Stomach smooth muscle (tissue), 2 donors: Measurements from ENCODE around the gene ZNF263.

Experiments
- H3K27ac ChIP-seq: one replicate; pipeline ENCODE4 v1.7.0; 2013; ENCODE audit warnings: mild to moderate bottlenecking, low read length, inconsistent platforms
- H3K27me3 ChIP-seq, 2 donors: one replicate each; pipeline ENCODE4 v1.7.0; 2013; ENCODE audit warnings: low read length in 2 of 2; ENCODE audit not compliant: insufficient read depth in 2 of 2, control insufficient read depth in 1 of 2
- H3K36me3 ChIP-seq, 2 donors: one replicate each; pipeline ENCODE4 v1.7.0; 2013; ENCODE audit warnings: low read length in 2 of 2; ENCODE audit not compliant: control insufficient read depth in 2 of 2, insufficient read depth in 2 of 2
- H3K4me1 ChIP-seq: one replicate; pipeline ENCODE4 v1.7.0; 2013; ENCODE audit warnings: low read length; ENCODE audit not compliant: control insufficient read depth, insufficient read depth
- H3K4me3 ChIP-seq, 2 donors: one replicate each; pipeline ENCODE4 v1.7.0; 2013; ENCODE audit warnings: low read length in 2 of 2
- H3K9ac ChIP-seq, 2 donors: one replicate each; pipeline ENCODE4 v1.7.0; 2013; ENCODE audit warnings: low read length in 2 of 2, mild to moderate bottlenecking in 1 of 2
- H3K9me3 ChIP-seq, 2 donors: one replicate each; pipeline ENCODE4 v1.7.0; 2013; ENCODE audit warnings: low read length in 2 of 2; ENCODE audit not compliant: control insufficient read depth in 2 of 2
- donor health status: healthy.
- donor health status: Pancreatic carcinoma.

Gene ZNF263

GRCh38 chr16:3289998-3290673 lies 6.8 kb downstream of the ZNF263 start:
- peaks cover 57 to 68% of the 10 kb centered on the region in 2 donors for H3K36me3 ChIP-seq
- peak overlapping the region in 1 of 2 donors; percentile 29 for H3K4me3 ChIP-seq
- H3K4me1 ChIP-seq = peaks cover 3% of the 10 kb centered on the region
- H3K27ac ChIP-seq = no peak overlapping the region
- H3K9me3 ChIP-seq = peaks cover 26 to 72% of the 10 kb centered on the region in 2 donors
- H3K9ac ChIP-seq = no peak overlapping the region
- no peaks in the 10 kb centered on the region for H3K27me3 ChIP-seq

DNA sequence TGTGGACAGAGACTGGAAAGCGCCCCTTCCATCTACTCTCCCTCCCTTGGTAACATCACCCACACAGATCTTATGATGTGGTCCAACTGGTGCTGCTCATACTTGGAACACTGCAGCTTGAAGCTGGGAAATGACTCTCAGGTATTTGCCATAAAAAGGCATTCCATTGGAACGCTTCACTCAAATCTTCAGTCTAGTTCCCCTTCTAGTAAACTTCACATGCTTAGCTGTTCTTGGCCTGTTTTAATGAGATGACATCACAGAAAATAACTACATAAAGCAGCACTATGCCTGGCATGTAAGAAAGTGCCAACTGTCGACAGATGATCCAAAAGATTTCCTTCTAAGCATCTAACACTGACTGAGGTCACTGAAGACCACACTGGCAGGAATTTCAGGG lies 9.3 kb downstream of the ZNF263 start:
- peak overlapping the region in 1 of 2 donors; percentile 0 for H3K4me3 ChIP-seq
- peaks cover 26 to 70% of the 10 kb centered on the region in 2 donors for H3K9me3 ChIP-seq
- H3K27me3 ChIP-seq = no peaks in the 10 kb centered on the region
- H3K27ac ChIP-seq = no peak overlapping the region
- peaks cover 2% of the 10 kb centered on the region for H3K4me1 ChIP-seq
- peaks cover 45 to 51% of the 10 kb centered on the region in 2 donors for H3K36me3 ChIP-seq
- no peak overlapping the region for H3K9ac ChIP-seq

GRCh38 chr16:3295209-3295608 lies 11.9 kb downstream of the ZNF263 start:
- peaks cover 26 to 38% of the 10 kb centered on the region in 2 donors for H3K36me3 ChIP-seq
- no peak overlapping the region for H3K4me3 ChIP-seq
- H3K4me1 ChIP-seq = peaks cover 2% of the 10 kb centered on the region
- H3K27ac ChIP-seq = no peak overlapping the region
- no peaks in the 10 kb centered on the region for H3K27me3 ChIP-seq
- H3K9ac ChIP-seq = no peak overlapping the region
- H3K9me3 ChIP-seq = peaks cover 18 to 55% of the 10 kb centered on the region in 2 donors

DNA sequence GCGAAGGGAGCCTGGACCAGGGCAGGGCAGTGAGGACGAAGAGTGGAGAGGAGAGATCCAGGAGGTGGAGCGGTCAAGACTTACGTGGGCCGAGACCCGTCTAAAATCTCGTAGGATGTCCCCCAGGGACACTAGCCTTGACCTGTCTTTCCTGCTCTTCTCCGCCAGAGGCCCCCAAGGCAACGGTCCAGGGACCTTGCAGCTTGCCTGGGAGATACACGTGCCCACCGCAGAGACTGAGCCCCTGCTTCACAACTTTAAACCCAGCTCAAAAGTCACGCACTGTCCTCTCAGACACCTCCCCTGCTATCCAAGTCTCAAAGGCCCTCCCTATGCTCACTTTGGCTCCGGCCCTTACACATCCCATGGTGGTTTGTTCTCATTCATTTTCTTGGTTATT lies 12.5 kb downstream of the ZNF263 start:
- peaks cover 2% of the 10 kb centered on the region for H3K4me1 ChIP-seq
- no peak overlapping the region for H3K27ac ChIP-seq
- H3K36me3 ChIP-seq = peaks cover 20 to 36% of the 10 kb centered on the region in 2 donors
- no peaks in the 10 kb centered on the region for H3K27me3 ChIP-seq
- H3K9me3 ChIP-seq = peaks cover 15 to 51% of the 10 kb centered on the region in 2 donors
- H3K4me3 ChIP-seq = no peak overlapping the region
- H3K9ac ChIP-seq = no peak overlapping the region

- peaks cover 6% of the 10 kb centered on the region for H3K4me1 ChIP-seq
- H3K9ac ChIP-seq = peak overlapping the region; percentile 85 to 90
- H3K36me3 ChIP-seq = peaks cover 13 to 30% of the 10 kb centered on the region in 2 donors
- peak overlapping the region; percentile 88 to 93 for H3K4me3 ChIP-seq
- no peaks in the 10 kb centered on the region for H3K27me3 ChIP-seq
- peaks cover 12 to 30% of the 10 kb centered on the region in 2 donors for H3K9me3 ChIP-seq
- no peak overlapping the region for H3K27ac ChIP-seq
Observed at GRCh38 chr16:3304370-3304769, 21.1 kb downstream of the ZNF263 start.

DNA sequence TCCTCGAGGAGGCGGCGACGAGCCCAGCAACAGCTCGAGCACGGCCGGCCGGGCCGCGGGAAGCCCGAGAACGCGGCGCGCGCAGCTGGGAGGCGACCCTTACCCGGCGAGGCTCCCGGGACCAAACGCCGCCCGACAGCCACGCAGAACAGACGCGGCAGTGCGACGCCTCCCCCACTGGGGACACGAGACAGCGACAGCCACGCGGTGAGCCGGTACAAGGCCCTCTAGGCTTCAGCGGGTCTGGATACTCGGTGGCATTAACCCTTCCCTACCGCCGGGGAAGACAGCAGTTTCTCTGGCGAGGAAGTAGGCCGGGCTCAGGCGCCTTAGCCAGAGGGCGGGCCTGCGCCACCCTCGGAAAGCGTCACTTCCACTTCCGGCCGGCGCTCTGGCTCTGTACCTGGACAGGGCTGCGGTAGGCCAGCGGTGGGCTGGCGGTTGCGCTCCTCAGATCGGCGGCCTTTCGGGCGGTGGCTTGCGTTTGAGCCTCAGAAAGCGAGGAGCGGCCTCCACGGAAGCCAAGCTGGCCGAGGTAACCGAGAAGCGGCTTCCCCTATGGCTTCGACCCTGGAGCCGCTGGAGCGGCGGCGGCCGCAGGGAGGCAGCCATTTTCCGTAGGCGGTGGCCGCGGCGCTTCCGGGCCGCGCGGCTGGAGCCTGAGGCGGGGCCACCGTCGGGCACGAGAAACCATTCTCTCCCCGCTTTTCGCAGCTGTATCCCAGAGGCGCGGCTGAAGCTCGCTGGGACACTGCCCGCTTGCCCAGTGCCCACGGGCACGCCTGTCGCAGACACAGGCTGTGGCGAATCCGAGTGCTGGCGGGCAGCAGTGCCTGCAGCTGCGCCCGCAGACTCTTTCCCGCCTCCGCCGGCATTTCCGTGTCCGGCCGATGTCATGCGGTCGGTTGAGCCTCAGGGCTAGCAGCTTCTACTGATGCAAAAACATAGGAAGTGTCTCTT lies 22.1 kb downstream of the ZNF263 start, which contains the start of the genes TIGD7 and ZNF75A:
TIGD7 (minus strand) TSS at position 322 of the 960 bp plus-strand sequence. CDS start 4,816 bp downstream, outside the sequence.
ZNF75A (plus strand) TSS at position 389 of the 960 bp plus-strand sequence. CDS start 2,932 bp downstream, outside the sequence.
- H3K36me3 ChIP-seq = peaks cover 11 to 26% of the 10 kb centered on the region in 2 donors
- H3K4me3 ChIP-seq = peak within 1 kb of the TSS; percentile 88 to 93
- H3K9ac ChIP-seq = peak within 1 kb of the TSS; percentile 85 to 90
- peaks cover 12 to 27% of the 10 kb centered on the region in 2 donors for H3K9me3 ChIP-seq
- no peaks in the 10 kb centered on the region for H3K27me3 ChIP-seq
- peak within 1 kb of the TSS; percentile 88 for H3K27ac ChIP-seq
- peaks cover 6% of the 10 kb centered on the region for H3K4me1 ChIP-seq

DNA sequence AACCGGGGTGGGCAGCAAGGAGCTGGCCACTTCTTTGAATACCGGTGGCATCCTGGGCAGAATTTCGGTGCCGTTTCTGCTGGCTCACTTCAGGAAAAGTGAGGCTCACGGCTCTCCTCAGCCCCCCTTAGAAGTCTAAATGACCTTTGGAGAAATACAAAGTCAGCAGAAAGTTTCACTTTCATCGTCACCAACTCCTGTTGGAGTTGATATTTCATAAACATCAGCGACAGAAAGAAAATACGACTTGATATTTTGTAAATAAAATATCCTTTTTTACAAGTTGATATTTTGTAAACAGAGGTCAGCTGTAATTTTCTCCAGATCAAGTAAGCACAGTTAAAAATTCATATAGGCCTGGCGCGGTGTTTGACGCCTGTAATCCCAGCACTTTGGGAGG lies 22.8 kb downstream of the ZNF263 start:
- Histone ChIP-seq H3K9me3 (peaks cover 9 to 28% of the 10 kb centered on the region in 2 donors), H3K36me3 (peaks cover 12 to 25% of the 10 kb centered on the region in 2 donors), H3K4me3 (peak overlapping the region; percentile 88 to 93), H3K27me3 (no peaks in the 10 kb centered on the region), H3K9ac (peak overlapping the region; percentile 85 to 90), H3K4me1 (peaks cover 6% of the 10 kb centered on the region), H3K27ac (peak overlapping the region; percentile 88)

DNA sequence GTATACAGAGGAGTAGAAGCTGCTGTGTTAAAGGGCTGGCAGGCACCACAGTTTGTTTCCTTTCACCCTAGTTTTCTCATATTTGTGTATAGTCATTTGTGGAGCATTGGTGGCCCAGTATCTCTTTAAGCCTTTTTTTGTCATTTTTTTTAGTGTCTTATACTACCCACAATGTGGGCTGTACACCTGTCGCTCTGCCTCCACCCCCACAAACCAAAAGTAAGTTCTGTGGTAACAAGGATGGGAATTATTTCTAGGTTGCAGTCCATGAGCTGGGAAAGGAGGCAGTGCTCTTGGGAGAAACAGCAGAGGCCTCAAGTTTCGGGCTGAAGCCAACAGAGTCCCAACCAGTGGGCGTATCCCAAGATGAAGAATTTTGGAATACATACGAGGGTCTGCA lies 28.2 kb downstream of the ZNF263 start:
- Histone ChIP-seq H3K4me1 (no peaks in the 10 kb centered on the region), H3K27me3 (no peaks in the 10 kb centered on the region), H3K9me3 (peaks cover 33 to 67% of the 10 kb centered on the region in 2 donors), H3K36me3 (peaks cover 34 to 57% of the 10 kb centered on the region in 2 donors), H3K4me3 (no peak overlapping the region), H3K27ac (no peak overlapping the region), H3K9ac (no peak overlapping the region)

DNA sequence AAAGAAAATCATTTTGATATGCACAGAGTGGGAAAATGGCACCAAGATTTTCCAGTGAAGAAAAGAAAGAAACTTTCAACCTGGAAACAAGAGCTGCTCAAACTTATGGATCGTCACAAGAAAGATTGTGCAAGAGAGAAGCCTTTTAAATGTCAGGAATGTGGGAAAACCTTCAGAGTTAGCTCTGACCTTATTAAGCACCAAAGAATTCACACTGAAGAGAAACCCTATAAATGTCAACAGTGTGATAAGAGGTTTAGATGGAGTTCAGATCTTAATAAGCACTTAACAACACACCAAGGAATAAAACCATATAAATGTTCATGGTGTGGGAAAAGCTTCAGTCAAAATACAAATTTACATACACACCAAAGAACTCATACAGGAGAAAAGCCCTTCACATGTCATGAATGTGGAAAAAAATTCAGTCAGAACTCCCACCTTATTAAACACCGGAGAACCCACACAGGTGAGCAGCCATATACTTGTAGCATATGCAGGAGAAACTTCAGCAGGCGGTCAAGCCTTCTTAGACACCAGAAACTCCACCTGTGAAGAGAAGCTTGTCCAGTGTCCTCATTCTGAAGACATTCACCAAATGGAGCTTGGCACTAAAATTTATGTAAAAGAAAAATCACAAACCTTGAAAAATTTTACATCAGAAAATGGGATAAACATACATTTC lies 34.2 kb downstream of the ZNF263 start:
- H3K36me3 ChIP-seq = peaks cover 37 to 51% of the 10 kb centered on the region in 2 donors

DNA sequence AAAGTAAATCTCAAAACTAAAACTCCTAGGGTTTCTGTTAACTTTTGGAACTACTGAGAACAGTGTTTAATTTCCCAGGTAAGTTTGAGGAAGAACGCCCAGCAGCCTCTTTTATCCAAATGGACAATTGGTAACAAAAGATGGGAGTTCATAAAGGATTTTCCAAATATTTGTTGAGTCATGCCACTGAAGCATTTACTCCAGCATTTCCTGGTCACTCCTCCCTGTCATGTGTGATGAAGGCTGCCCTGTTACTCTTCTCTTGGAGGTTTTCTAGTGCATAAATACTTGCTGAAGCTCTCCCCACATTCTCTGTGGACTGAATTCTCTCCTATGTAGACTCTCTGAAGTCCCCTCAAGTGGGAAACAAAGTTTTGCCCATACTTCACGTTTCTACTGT lies 38.5 kb downstream of the ZNF263 start:
- Histone ChIP-seq H3K36me3 (peaks cover 13% of the 10 kb centered on the region in 2 donors), H3K4me3 (no peak overlapping the region), H3K9ac (no peak overlapping the region), H3K27ac (no peak overlapping the region), H3K4me1 (no peaks in the 10 kb centered on the region), H3K9me3 (peaks cover 44 to 46% of the 10 kb centered on the region in 2 donors), H3K27me3 (no peaks in the 10 kb centered on the region)

More for the DNA sequence above, 34.2 kb downstream of the ZNF263 start:
- H3K27me3 ChIP-seq = no peaks in the 10 kb centered on the region
- H3K9me3 ChIP-seq = peaks cover 63 to 78% of the 10 kb centered on the region in 2 donors
- no peak overlapping the region for H3K27ac ChIP-seq
- H3K4me1 ChIP-seq = no peaks in the 10 kb centered on the region
- H3K9ac ChIP-seq = no peak overlapping the region
- peak overlapping the region in 1 of 2 donors; percentile 37 for H3K4me3 ChIP-seq
